HPDE6-E6E7 (cell line): ENCODE measurements around the gene ODAD4.

Experiments used
- DNase-seq: peaks from one replicate; pipeline ENCODE4 v3.0.0; 2011; ENCODE audit warnings: missing footprints; ENCODE audit errors: extremely low spot score

Gene ODAD4

GRCh38 chr17:41930009-41930832, at the start of gene ODAD4:
ODAD4 (plus strand) TSS chr17:41930617; CDS start chr17:41930724, 107 bp downstream.
- DNase-seq: peak; percentile 100

- DNase-seq: no peak
Observed at GRCh38 chr17:41882756-41883155, 47.7 kb upstream of the ODAD4 start.

- DNase-seq: no peak
Observed at GRCh38 chr17:41885733-41886132, 44.7 kb upstream of the ODAD4 start.

- DNase-seq: no peak
Observed at GRCh38 chr17:41888332-41888965, 42.0 kb upstream of the ODAD4 start.

GRCh38 chr17:41891135-41892020, 39.0 kb upstream of the ODAD4 start:
- DNase-seq: no peak

DNA sequence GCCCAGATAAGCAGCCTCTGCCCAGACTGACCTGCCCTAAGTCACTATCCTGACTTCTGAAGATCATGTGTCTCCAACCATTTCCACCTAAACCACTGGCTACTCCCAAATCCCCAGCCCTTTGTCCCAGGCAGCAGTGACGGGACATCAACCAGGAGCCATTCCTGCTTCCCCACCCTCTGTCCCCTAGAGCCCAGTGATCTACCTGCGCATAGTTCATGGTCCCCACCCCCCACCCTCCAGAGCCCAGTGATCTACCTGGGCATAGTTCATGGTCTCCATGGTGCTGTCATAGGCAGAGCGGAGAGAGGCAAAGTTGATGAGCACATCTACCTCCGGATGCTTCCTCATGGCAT, 38.4 kb upstream of the ODAD4 start:
- no peak for DNase-seq

DNA sequence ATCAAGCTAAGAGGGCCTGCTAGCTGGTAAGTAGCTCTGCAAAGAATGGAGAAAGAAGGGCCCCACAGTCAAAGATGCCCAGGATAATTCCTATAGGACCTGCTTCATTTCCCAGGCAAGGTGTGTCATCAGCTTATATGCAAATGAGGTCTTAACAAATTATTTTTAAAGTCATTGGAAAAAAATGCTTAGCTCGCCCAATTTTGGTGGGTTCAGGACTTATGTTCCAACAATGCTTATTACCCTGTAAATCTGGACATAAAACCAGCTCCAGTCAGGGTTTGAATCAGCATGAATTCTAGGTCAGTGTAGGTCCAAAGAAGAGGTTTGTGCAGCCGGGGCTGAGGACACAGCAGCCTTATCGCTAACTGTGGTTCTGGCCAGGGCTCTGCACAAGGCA, 37.0 kb upstream of the ODAD4 start:
- no peak for DNase-seq

DNA sequence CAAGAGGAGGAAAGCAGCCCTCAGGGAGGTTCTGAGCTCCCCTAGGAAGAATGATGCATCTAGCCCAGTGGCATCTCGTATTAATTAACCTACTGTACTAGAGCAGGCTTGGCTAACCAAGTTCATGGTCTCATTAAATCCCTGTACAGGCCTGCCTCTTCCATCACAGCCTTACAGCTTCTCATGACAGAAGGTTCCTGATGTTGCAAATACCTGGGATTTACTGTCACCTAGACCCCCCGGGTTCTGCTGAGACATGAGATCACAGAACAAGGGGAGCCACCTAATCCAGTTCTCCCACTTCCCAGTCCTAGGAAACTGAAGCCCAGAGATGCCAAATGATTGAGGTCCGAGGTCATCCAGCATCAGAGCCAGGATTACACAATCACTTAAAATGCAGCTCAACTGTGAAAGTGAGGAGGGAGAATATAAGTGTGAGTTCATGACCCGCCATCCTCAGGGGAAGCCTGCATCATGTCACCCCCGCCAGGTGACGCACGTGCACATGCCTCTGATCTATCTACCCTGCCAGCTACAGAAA, 35.6 kb upstream of the ODAD4 start:
- no peak for DNase-seq

DNA sequence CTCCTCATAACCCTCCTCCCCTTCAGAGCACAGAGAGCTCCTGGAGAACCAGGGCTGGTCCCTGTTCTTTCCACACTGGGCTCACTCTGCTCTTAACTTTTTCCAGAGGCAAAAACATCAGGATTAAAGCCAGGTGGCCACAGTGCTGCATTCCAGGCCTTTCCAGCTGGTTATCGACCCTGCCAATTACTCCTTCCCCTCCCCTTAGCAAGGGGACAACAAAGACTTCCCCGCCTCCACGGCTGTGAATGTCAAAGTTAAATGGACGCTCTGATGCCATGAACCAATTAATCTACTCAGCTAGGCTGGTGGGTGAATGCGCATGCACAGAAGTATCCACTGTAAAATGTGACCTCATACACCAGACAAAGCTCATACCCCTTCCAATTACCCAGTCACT, 34.8 kb upstream of the ODAD4 start:
- DNase-seq: no peak

DNA sequence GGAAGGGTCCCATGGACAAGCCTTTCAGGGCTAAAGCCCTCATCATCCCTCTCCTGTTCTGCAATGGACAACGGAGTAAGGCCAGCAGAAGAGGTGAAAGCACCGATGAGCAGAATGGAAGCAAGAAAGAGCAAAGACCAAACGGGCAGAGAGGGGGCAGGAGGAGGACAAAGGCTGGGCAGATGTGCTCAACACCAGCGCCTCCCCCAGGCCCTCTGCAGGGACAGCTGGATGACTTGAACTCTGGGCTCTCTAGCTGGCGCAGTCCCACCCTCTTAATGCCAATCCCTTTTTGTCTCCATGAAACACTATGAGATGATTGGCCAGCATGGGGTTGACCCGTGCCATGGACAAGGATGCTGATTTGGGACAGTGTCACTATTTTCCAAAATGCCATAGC, 33.7 kb upstream of the ODAD4 start:
- no peak for DNase-seq

DNA sequence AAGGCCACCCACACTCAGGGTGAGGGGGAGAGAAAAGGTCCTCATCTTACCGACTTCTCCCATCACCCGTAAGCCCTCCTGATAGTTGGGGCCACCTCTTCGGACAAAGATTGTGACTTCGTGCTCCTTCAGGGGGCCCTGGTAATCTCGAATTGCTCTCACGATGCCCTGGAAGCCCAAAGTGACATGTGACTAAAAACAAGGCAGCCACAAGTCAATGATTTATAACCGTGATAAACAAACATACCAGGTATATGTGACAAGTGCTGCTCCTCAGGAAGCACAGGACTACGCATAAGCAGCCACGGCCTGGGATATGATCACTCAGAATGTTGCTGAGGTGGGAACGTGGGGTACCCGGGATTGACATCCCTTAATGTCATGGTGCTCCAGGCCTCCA, 28.8 kb upstream of the ODAD4 start:
- DNase-seq: no peak

DNA sequence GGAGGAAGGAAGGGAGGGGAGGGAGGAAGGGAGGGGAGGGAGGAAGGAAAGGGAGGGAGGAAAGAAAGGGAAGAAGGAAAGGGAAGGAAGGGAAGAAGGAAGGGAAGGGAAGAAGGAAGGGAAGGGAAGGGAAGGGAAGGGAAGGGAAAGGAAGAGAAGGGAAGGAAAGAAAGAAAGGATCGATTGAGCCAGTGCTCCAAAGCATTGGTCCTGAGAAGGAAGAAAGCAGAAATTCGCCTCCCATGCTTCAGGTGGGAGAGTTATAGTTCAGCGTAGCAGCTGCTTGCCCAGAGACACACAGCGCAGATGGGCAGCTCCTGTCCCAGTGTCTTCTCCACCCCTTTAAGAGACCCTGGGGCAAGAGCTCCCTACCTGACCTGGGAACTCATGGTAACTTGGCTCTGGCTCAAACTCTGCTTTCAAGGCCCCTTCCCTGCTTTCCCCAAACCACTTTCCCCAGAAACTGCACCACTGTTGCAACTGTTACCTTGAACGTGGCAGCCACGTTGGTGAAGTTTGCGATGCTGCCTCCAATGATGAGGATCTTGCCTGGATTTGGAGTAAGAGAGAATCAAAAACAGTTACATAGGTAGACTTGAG, 26.1 kb upstream of the ODAD4 start:
- DNase-seq: no peak

DNA sequence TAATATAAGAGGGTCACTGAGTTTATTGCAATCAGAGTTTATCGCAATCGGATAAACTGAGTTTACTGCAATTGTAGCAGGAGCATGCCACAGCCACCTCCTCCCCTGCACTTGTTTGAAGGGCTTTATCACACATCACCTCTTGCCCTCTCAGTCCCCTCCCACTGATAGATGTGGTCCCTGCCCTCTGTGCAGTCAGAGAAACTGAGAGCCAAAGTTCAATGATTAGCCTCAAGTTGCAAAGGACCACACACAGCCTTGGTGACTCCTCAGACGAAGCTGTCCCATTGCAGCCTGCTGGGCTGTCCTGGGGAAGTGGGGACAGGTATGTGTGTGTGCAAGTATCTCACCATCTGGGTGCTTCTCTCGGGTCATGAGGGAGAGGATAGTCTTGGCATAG, 25.2 kb upstream of the ODAD4 start:
- DNase-seq: no peak

- DNase-seq: no peak
Observed at GRCh38 chr17:41906465-41907184, 23.8 kb upstream of the ODAD4 start.

DNA sequence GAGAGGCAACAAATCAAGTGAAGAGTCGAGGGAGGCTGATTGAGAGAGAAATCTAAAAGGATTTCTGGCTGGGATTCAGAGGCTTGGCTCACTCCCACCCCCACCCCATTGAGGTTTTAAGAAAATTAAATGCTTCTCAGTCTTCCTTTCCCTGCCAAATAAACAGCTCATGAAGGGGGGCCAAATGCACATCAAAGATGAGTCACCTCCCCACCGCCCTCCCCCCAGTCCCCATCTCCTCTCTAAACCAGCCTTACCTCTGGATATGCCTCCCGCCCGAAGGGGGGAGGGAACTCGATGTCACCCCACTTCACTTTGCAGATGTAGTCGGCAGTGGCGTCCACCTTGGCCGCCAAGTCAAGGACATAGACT, 23.2 kb upstream of the ODAD4 start:
- no peak for DNase-seq

- DNase-seq: no peak
Observed at GRCh38 chr17:41907633-41908539, 22.5 kb upstream of the ODAD4 start.

DNA sequence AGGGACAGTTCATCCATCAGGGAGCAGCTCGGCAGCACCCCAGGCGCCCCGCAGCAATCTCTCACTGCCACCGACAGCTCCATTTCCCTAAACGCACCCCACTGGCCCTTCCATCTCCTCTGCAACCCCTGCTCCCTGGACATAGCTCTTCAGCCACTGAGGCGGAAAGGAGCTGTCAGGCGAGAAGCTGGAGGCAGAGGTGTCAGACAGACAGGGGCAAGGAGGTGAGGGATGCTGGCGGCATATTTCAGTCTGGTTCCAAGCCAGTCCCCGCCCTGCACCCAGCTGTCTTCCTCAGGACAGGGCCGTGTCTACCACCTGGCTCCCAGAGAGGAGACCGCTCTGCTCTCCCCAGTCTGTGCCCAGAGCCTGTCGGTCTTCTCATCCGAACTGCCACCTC, 21.3 kb upstream of the ODAD4 start:
- no peak for DNase-seq

- peak; percentile 84 for DNase-seq
Observed at GRCh38 chr17:41910701-41911391, 19.6 kb upstream of the ODAD4 start.

GRCh38 chr17:41912925-41913324, 17.5 kb upstream of the ODAD4 start:
- no peak for DNase-seq

GRCh38 chr17:41913798-41914197, 16.6 kb upstream of the ODAD4 start:
- no peak for DNase-seq
